Measurements from ENCODE around the gene FAM25G. TPM values are rescaled to one million over a fixed set of nuclear protein-coding genes. Genes with fewer than 3 reads are reported as not detected.

The FAM25G gene
- total and polyA plus RNA-seq, 2 of the 8 experiments (the other 6 are each of a cell fraction or from before 2014, with no cell fraction given), result not detected

Small RNAs within 50 kb of the gene (small RNA-seq; reads per million reads assigned to genes)
- not detected for gene AL591684.3 (ENCODE audit: insufficient read depth)
- gene RNA5SP312 (ENCODE audit: insufficient read depth), result not detected

Other genes starting within 250 kb of the FAM25G start
- 0.19 and 0.25 TPM in 2 replicates for gene GDF10, start 191.5 kb downstream of the FAM25G start, total RNA-seq (2021; fragmentation: NEBNext Ultra II Directional; extraction: Animal tissue kit (Norgen Biotek cat#: 25700))
- gene GDF10, start 191.5 kb downstream of the FAM25G start, polyA plus RNA-seq (2011; rRNA removed), result 0.27 and 0.32 TPM in 2 replicates
- gene GDF2, start 169.2 kb downstream of the FAM25G start, total RNA-seq (2021; fragmentation: NEBNext Ultra II Directional; extraction: Animal tissue kit (Norgen Biotek cat#: 25700)), result not detected in 2 replicates
- gene GDF2, start 169.2 kb downstream of the FAM25G start, polyA plus RNA-seq (2011; rRNA removed), result not detected in 2 replicates
- not detected in 2 replicates for gene RBP3, start 143.3 kb downstream of the FAM25G start, total RNA-seq (2021; fragmentation: NEBNext Ultra II Directional; extraction: Animal tissue kit (Norgen Biotek cat#: 25700))
- gene RBP3, start 143.3 kb downstream of the FAM25G start, polyA plus RNA-seq (2011; rRNA removed), result not detected in 2 replicates
- 7.7 and 7.9 TPM in 2 replicates for gene ZNF488, start 107.4 kb downstream of the FAM25G start, total RNA-seq (2021; fragmentation: NEBNext Ultra II Directional; extraction: Animal tissue kit (Norgen Biotek cat#: 25700))
- 9.6 and 11.4 TPM in 2 replicates for gene ZNF488, start 107.4 kb downstream of the FAM25G start, polyA plus RNA-seq (2011; rRNA removed)
- not detected in 2 replicates for gene ANXA8, start 7.6 kb downstream of the FAM25G start, total RNA-seq (2021; fragmentation: NEBNext Ultra II Directional; extraction: Animal tissue kit (Norgen Biotek cat#: 25700))
- 0.15 and 0.30 TPM in 2 replicates for gene ANXA8, start 7.6 kb downstream of the FAM25G start, polyA plus RNA-seq (2011; rRNA removed)
- 7.2 and 7.7 TPM in 2 replicates for gene AGAP9, start 31.9 kb upstream of the FAM25G start, total RNA-seq (2021; fragmentation: NEBNext Ultra II Directional; extraction: Animal tissue kit (Norgen Biotek cat#: 25700))
- gene AGAP9, start 31.9 kb upstream of the FAM25G start, polyA plus RNA-seq (2011; rRNA removed), result 9.3 and 10.9 TPM in 2 replicates